A549 (cell line): ENCODE measurements around the gene HAO2. TPM values are rescaled to one million over a fixed set of nuclear protein-coding genes. Genes with fewer than 3 reads are reported as not detected.

ENCODE experiments used
- ATAC-seq, 2 experiments: fragments of 200-7000 bp in 1 of 2; fragments of >200 bp in 1 of 2; cut with Nextera tagmentation in 1 of 2; cut with Tn5 transposase in 1 of 2; 3 replicates each; pipeline versions ENCODE4 v1.8.0 to v1.9.1; 2018 to 2020; ENCODE audit warnings: mild to moderate bottlenecking in 1 of 2, moderate library complexity in 1 of 2
- CTCF ChIA-PET: fragments of 300-600 bp; sonication (Branson Sonifier 250); formaldehyde crosslinking; extraction: SDS; loops from one replicate; lab custom pipeline; 2021; ENCODE audit warnings: antibody characterized with exemption, inconsistent platforms; lab: Yijun Ruan, JAX
- POLR2A ChIA-PET: fragments of 350-600 bp; formaldehyde crosslinking; extraction: SDS; loops from one replicate; lab custom pipeline; 2021; ENCODE audit warnings: antibody characterized with exemption, inconsistent platforms; lab: Yijun Ruan, JAX
- DNase-seq, 2 experiments: peaks; one replicate each; pipeline versions ENCODE4 v3.0.0 to v3.0.0-alpha.2; 2011 to 2016; ENCODE audit warnings: low read depth in 1 of 2, low spot score in 1 of 2
- FAIRE-seq: peaks from 2 replicates; lab custom pipeline; 2011; peaks lifted over from hg19 to GRCh38; lab: Jason Lieb, UNC
- H3K27ac ChIP-seq, 2 experiments: fragments of >200 bp; sonication (Bioruptor Twin); formaldehyde crosslinking; 3 replicates each; pipeline ENCODE4 v1.5.1; 2016 to 2017
- H3K4me1 ChIP-seq: fragments of >200 bp; sonication (Bioruptor Twin); formaldehyde crosslinking; 3 replicates; pipeline ENCODE4 v1.6.1; 2016
- H3K4me2 ChIP-seq: fragments of >200 bp; sonication (Bioruptor Twin); formaldehyde crosslinking; 3 replicates; pipeline ENCODE4 v1.6.1; 2016
- H3K4me3 ChIP-seq: fragments of >200 bp; sonication (Bioruptor Twin); formaldehyde crosslinking; 3 replicates; pipeline ENCODE4 v1.5.1; 2016
- H3K9me3 ChIP-seq: fragments of >200 bp; sonication (Bioruptor Twin); formaldehyde crosslinking; 3 replicates; pipeline ENCODE4 v1.6.1; 2016
- BHLHE40 ChIP-seq: IDR thresholded peaks from 2 replicates; pipeline ENCODE4 v1.6.1; 2012; ENCODE audit warnings: low read depth, low read length, inconsistent platforms
- CBX2 ChIP-seq: fragments of 200-600 bp; sonication (generic); IDR thresholded peaks from 2 replicates; pipeline ENCODE4 v1.6.1; 2016; ENCODE audit warnings: low read depth, mild to moderate bottlenecking, borderline replicate concordance
- E2F6 ChIP-seq: IDR thresholded peaks from 2 replicates; pipeline ENCODE4 v1.6.1; 2012; ENCODE audit warnings: low read depth, borderline replicate concordance
- ESRRA ChIP-seq: fragments of 150-350 bp; IDR thresholded peaks from 2 replicates; pipeline ENCODE4 v1.6.1; 2014; ENCODE audit warnings: mild to moderate bottlenecking, low read length, borderline replicate concordance
- FOXS1 ChIP-seq: fragments of 250-450 bp; sonication (Bioruptor Pico); IDR thresholded peaks from 2 replicates; pipeline ENCODE4 v1.5.0; 2020; ENCODE audit warnings: mild to moderate bottlenecking, moderate library complexity
- GATA3 ChIP-seq: IDR thresholded peaks from 2 replicates; pipeline ENCODE4 v1.6.1; 2012; ENCODE audit warnings: borderline replicate concordance
- HEYL ChIP-seq: fragments of 250-450 bp; sonication (Bioruptor Pico); IDR thresholded peaks from 2 replicates; pipeline ENCODE4 v1.8.0; 2021; ENCODE audit warnings: mild to moderate bottlenecking, moderate library complexity
- HOXA7 ChIP-seq: fragments of 250-450 bp; sonication (Bioruptor Pico); IDR thresholded peaks from 2 replicates; pipeline ENCODE4 v1.5.0; 2020; ENCODE audit warnings: mild to moderate bottlenecking, moderate library complexity
- HOXB5 ChIP-seq: fragments of 250-450 bp; sonication (Bioruptor Pico); IDR thresholded peaks from 2 replicates; pipeline ENCODE4 v1.5.0; 2020; ENCODE audit warnings: mild to moderate bottlenecking, moderate library complexity
- JUN ChIP-seq, 2 experiments: fragments of >200 bp; sonication (Bioruptor Twin); formaldehyde crosslinking; IDR thresholded peaks; 2 replicates in 1 of 2; 3 replicates in 1 of 2; pipeline ENCODE4 v1.6.1; 2016 to 2017
- MAFK ChIP-seq: fragments of 450-650 bp; IDR thresholded peaks from 2 replicates; pipeline ENCODE4 v1.6.1; 2014; ENCODE audit not compliant: partially characterized antibody
- MAZ ChIP-seq: fragments of 150-350 bp; IDR thresholded peaks from 2 replicates; pipeline ENCODE4 v1.6.1; 2014; ENCODE audit warnings: antibody characterized with exemption, low read depth, low read length, borderline replicate concordance
- NFE2L2 ChIP-seq: fragments of 150-350 bp; conservative IDR thresholded peaks from 2 replicates; pipeline ENCODE4 v1.6.1; 2014; ENCODE audit warnings: low read length
- NPAS2 ChIP-seq: fragments of 250-450 bp; sonication (Bioruptor Pico); IDR thresholded peaks from 2 replicates; pipeline ENCODE4 v1.8.0; 2022; ENCODE audit warnings: mild to moderate bottlenecking, moderate library complexity, borderline replicate concordance
- PHF8 ChIP-seq: fragments of 200-600 bp; sonication (generic); IDR thresholded peaks from 2 replicates; pipeline ENCODE4 v1.6.1; 2016; ENCODE audit warnings: low read depth, mild to moderate bottlenecking, antibody characterized with exemption, moderate library complexity, borderline replicate concordance
- POLR2AphosphoS2 ChIP-seq: conservative IDR thresholded peaks from 2 replicates; pipeline ENCODE4 v1.6.1; 2012; ENCODE audit warnings: low read length, improper control_type of control experiment, inconsistent platforms
- RARB ChIP-seq: fragments of 250-450 bp; sonication (Bioruptor Pico); IDR thresholded peaks from 2 replicates; pipeline ENCODE4 v1.8.0; 2021; ENCODE audit warnings: mild to moderate bottlenecking, moderate library complexity
- SMC3 ChIP-seq: fragments of >200 bp; sonication (Bioruptor Twin); formaldehyde crosslinking; IDR thresholded peaks from 3 replicates; pipeline ENCODE4 v1.6.1; 2018; ENCODE audit warnings: inconsistent platforms
- USF2 ChIP-seq: fragments of 450-650 bp; IDR thresholded peaks from 2 replicates; pipeline ENCODE4 v1.6.1; 2014; ENCODE audit warnings: antibody characterized with exemption
- ZC3H11A ChIP-seq: fragments of 450-650 bp; IDR thresholded peaks from 2 replicates; pipeline ENCODE4 v1.6.1; 2014; ENCODE audit warnings: antibody characterized with exemption, mild to moderate bottlenecking
- ZFP36 ChIP-seq: fragments of 450-650 bp; IDR thresholded peaks from 2 replicates; pipeline ENCODE4 v1.6.1; 2014; ENCODE audit warnings: borderline replicate concordance; ENCODE audit not compliant: partially characterized antibody
- ZNF302 ChIP-seq: fragments of 250-450 bp; sonication (Bioruptor Pico); IDR thresholded peaks from 2 replicates; pipeline ENCODE4 v1.9.0; 2021; ENCODE audit warnings: inconsistent platforms, mild to moderate bottlenecking, moderate library complexity
- WGBS: methylation state at CpG from one replicate; pipeline ENCODE4 v1.1.6; 2017; ENCODE audit errors: missing lambda C conversion rate; 5-methylcytosine and 5-hydroxymethylcytosine counted together
- polyA plus RNA-seq, 4 experiments: library from polyadenylated mRNA; depleted of rRNA in 3 of 4; stranded (reverse); fragments of >200 nt; fragmentation: RNase III in 1 of 4; extraction: RNeasy Plus Mini Kit Qiagen cat#74134 plus additional on column Dnase treatment in 1 of 4; gene quantifications; 2 replicates in 3 of 4; 3 replicates in 1 of 4; pipeline ENCODE4 v1.2.3, GENCODE V29; 2011 to 2017
- TF ChIP-seq, protein P1 (sequence below): fragments of 250-450 bp; sonication (Bioruptor Pico); IDR thresholded peaks from 2 replicates; pipeline ENCODE4 v1.5.0; 2020; ENCODE audit warnings: low read depth, mild to moderate bottlenecking, moderate library complexity
- TF ChIP-seq, protein P2 (sequence below): fragments of >200 bp; sonication (Bioruptor Twin); formaldehyde crosslinking; IDR thresholded peaks from 3 replicates; pipeline ENCODE4 v1.5.1; 2016

HAO2 gene
- polyA plus RNA-seq, 2 of the 4 experiments (the other 2 are of a cell fraction): 0.05 to 0.10 TPM

GRCh38 chr1:119353836-119354235 lies 14.7 kb upstream of the HAO2 start:
- TF ChIP-seq, protein P1, sequence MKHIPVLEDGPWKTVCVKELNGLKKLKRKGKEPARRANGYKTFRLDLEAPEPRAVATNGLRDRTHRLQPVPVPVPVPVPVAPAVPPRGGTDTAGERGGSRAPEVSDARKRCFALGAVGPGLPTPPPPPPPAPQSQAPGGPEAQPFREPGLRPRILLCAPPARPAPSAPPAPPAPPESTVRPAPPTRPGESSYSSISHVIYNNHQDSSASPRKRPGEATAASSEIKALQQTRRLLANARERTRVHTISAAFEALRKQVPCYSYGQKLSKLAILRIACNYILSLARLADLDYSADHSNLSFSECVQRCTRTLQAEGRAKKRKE (CRISPR knock-in tag): no peak
- TF ChIP-seq MAFK (no peak), MAZ (no peak), HOXA7 (no peak), ESRRA (no peak), E2F6 (no peak), NPAS2 (CRISPR knock-in tag) (no peak), RARB (no peak), SMC3 (no peak), NFE2L2 (no peak)
- TF ChIP-seq, protein P2, sequence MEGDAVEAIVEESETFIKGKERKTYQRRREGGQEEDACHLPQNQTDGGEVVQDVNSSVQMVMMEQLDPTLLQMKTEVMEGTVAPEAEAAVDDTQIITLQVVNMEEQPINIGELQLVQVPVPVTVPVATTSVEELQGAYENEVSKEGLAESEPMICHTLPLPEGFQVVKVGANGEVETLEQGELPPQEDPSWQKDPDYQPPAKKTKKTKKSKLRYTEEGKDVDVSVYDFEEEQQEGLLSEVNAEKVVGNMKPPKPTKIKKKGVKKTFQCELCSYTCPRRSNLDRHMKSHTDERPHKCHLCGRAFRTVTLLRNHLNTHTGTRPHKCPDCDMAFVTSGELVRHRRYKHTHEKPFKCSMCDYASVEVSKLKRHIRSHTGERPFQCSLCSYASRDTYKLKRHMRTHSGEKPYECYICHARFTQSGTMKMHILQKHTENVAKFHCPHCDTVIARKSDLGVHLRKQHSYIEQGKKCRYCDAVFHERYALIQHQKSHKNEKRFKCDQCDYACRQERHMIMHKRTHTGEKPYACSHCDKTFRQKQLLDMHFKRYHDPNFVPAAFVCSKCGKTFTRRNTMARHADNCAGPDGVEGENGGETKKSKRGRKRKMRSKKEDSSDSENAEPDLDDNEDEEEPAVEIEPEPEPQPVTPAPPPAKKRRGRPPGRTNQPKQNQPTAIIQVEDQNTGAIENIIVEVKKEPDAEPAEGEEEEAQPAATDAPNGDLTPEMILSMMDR: no peak
- 60% methylated on average over 3 of the region's 3 CpGs for WGBS
- ATAC-seq (no peak), DNase-seq (no peak), FAIRE-seq (no peak)
- ChIA-PET POLR2A (no interaction called here), CTCF (interaction anchor here (1.0 kb wide), 1 partner anchor 79 kb away, joined by 3 read pairs; no protein-coding TSS in a partner anchor)
- Histone ChIP-seq H3K4me3 (no peak overlapping the region), H3K27ac (no peak overlapping the region), H3K4me2 (no peak overlapping the region), H3K4me1 (no peaks in the 10 kb centered on the region), H3K9me3 (no peaks in the 10 kb centered on the region)

DNA sequence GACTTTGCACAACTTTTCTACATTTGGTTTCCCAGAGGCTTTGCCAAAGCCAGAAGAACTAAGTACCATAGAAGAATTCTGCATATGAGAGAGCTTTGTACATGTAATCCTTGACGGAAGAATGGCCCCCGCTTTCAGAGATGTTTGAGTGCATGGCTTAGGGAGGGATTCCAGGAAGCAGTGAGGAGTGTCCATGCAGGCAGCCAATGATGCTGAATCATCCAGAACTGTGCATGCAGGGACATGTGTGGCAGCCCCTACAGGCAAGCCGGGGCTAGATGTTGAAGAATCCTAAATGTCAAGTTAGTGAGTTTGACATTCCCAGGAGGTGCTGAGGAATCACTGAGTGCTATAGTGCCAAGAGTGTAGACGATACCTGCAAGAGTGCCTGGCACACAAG lies 9.9 kb upstream of the HAO2 start:
- POLR2A ChIA-PET: no interaction called here
- CTCF ChIA-PET: interaction anchor here (1.5 to 2.0 kb wide), 2 partner anchors 9 to 13 kb away, joined by 6 to 12 read pairs; no protein-coding TSS in a partner anchor
- 56% methylated on average over 4 of the region's 4 CpGs for WGBS
- Histone ChIP-seq H3K4me2 (no peak overlapping the region), H3K9me3 (no peaks in the 10 kb centered on the region), H3K27ac (no peak overlapping the region), H3K4me3 (no peak overlapping the region), H3K4me1 (no peaks in the 10 kb centered on the region)
- DNase-seq (no peak), FAIRE-seq (no peak), ATAC-seq (no peak)
- TF ChIP-seq ZC3H11A (no peak), GATA3 (no peak), E2F6 (no peak), PHF8 (no peak), NPAS2 (CRISPR knock-in tag) (no peak), CBX2 (no peak), JUN (IDR thresholded peaks at IDR 0.05) (no peak), HOXA7 (no peak), USF2 (no peak), POLR2AphosphoS2 (no peak), ZFP36 (no peak), HEYL (CRISPR knock-in tag) (no peak), ZNF302 (no peak), MAZ (no peak), FOXS1 (CRISPR knock-in tag) (no peak), BHLHE40 (no peak), HOXB5 (CRISPR knock-in tag) (no peak), NFE2L2 (no peak)
